MM.1S (cell line): ENCODE measurements around the gene DGKK.

Source experiments
- EZH2 ChIP-seq: fragments of 300-600 bp; sonication (generic); optimal IDR thresholded peaks from 2 replicates; pipeline ENCODE3; 2017; ENCODE audit warnings: low read depth, mild to moderate bottlenecking, antibody characterized with exemption, low read length, mixed read lengths
- TF ChIP-seq, protein P1 (sequence below): fragments of 300-600 bp; sonication (generic); IDR thresholded peaks from 2 replicates; pipeline ENCODE4 v1.5.1; 2016; ENCODE audit warnings: antibody characterized with exemption, low read length, mixed read lengths

DNA sequence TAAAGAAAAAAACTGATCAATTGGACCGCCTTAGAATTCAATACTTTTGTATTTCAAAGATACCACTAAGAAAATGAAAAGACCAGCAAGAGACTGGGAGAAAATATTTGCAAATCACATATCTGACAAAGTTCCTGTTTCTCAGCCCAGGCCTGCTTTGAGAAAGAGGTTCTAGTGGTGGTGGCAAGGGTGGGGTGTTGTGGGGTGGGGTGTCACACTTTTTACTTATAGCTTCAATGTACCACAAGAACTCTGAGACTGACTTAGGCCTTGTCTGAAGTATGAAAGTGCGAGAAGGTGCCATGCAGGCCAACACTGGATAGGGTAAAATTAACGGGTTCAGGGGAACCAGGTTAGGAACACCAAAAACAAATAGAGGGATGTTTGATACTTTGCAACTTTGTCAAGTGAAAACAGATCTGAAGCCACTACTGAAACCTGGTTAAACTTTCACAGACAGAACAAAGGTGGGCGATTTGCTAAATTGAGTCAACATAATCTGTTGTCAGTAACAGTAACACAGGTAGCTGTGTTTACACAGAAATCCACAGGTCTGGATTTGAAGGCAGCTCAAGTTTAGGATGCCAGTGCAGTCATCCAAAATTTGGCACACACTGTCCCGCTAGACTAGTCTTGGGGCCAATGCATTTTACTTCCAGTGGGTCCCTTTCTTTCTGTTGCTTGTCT is 88.8 kb downstream of the DGKK start:
- TF ChIP-seq, protein P1, sequence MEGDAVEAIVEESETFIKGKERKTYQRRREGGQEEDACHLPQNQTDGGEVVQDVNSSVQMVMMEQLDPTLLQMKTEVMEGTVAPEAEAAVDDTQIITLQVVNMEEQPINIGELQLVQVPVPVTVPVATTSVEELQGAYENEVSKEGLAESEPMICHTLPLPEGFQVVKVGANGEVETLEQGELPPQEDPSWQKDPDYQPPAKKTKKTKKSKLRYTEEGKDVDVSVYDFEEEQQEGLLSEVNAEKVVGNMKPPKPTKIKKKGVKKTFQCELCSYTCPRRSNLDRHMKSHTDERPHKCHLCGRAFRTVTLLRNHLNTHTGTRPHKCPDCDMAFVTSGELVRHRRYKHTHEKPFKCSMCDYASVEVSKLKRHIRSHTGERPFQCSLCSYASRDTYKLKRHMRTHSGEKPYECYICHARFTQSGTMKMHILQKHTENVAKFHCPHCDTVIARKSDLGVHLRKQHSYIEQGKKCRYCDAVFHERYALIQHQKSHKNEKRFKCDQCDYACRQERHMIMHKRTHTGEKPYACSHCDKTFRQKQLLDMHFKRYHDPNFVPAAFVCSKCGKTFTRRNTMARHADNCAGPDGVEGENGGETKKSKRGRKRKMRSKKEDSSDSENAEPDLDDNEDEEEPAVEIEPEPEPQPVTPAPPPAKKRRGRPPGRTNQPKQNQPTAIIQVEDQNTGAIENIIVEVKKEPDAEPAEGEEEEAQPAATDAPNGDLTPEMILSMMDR, result no peak
- TF ChIP-seq EZH2, result no peak
